Duodenal mucosa (tissue), 2 donors: Measurements from ENCODE around the gene NCOA1.

Source experiments
- H3K27ac ChIP-seq: one replicate; pipeline ENCODE4 v1.7.0; 2013; ENCODE audit warnings: low read depth, low read length
- H3K27me3 ChIP-seq, 2 donors: one replicate each; pipeline ENCODE4 v1.7.0; 2013; ENCODE audit warnings: low read length in 2 of 2, control low read depth in 1 of 2; ENCODE audit not compliant: insufficient read depth in 2 of 2, control insufficient read depth in 1 of 2
- H3K36me3 ChIP-seq, 2 donors: one replicate each; pipeline ENCODE4 v1.7.0; 2013; ENCODE audit warnings: low read length in 2 of 2, control low read depth in 1 of 2; ENCODE audit not compliant: insufficient read depth in 2 of 2, control insufficient read depth in 1 of 2
- H3K4me1 ChIP-seq, 2 donors: one replicate each; pipeline ENCODE4 v1.7.0; 2013; ENCODE audit warnings: low read length in 2 of 2, control low read depth in 1 of 2; ENCODE audit not compliant: insufficient read depth in 2 of 2, control insufficient read depth in 1 of 2
- H3K4me3 ChIP-seq, 2 donors: one replicate each; pipeline ENCODE4 v1.7.0; 2013; ENCODE audit warnings: low read length in 2 of 2, low read depth in 1 of 2
- H3K9ac ChIP-seq, 2 donors: one replicate each; pipeline ENCODE4 v1.7.0; 2013; ENCODE audit warnings: low read length in 2 of 2, low read depth in 1 of 2
- H3K9me3 ChIP-seq, 2 donors: one replicate each; pipeline ENCODE4 v1.7.0; 2013; ENCODE audit warnings: low read length in 2 of 2, control low read depth in 1 of 2; ENCODE audit not compliant: control insufficient read depth in 1 of 2

Gene NCOA1

DNA sequence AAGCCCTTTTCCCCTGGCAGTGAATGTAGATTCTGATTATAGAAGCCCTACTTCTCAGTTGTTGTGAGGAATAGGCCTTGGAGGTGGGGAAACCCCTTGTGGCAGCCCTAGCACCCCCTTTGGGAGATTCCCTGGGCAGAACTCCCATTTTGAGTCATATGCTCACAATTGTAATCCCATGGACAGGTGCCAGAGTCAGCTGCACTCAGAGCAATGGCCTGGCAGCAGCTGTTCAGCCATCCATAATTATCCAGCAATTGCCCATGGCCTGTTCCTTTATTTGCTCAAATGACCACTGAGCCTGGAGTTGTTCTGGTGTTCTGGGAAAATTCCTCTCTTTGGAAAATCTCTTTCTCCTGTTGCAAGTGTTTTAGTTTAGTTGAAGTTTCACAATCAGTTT lies 230.4 kb downstream of the NCOA1 start:
- Histone ChIP-seq H3K27me3 (no peaks in the 10 kb centered on the region), H3K9ac (no peak overlapping the region), H3K36me3 (peaks cover 0 to 7% of the 10 kb centered on the region in 2 donors), H3K27ac (no peak overlapping the region), H3K9me3 (no peaks in the 10 kb centered on the region), H3K4me1 (no peaks in the 10 kb centered on the region), H3K4me3 (no peak overlapping the region)

GRCh38 chr2:24722141-24722790 lies 231.2 kb downstream of the NCOA1 start:
- H3K27me3 ChIP-seq = no peaks in the 10 kb centered on the region
- no peak overlapping the region for H3K9ac ChIP-seq
- no peaks in the 10 kb centered on the region for H3K9me3 ChIP-seq
- peaks cover 0 to 8% of the 10 kb centered on the region in 2 donors for H3K36me3 ChIP-seq
- no peak overlapping the region for H3K4me3 ChIP-seq
- no peaks in the 10 kb centered on the region for H3K4me1 ChIP-seq
- H3K27ac ChIP-seq = no peak overlapping the region

GRCh38 chr2:24723191-24723590 lies 232.1 kb downstream of the NCOA1 start:
- no peak overlapping the region for H3K27ac ChIP-seq
- H3K27me3 ChIP-seq = no peaks in the 10 kb centered on the region
- peaks cover 0 to 12% of the 10 kb centered on the region in 2 donors for H3K36me3 ChIP-seq
- H3K9me3 ChIP-seq = no peaks in the 10 kb centered on the region
- no peak overlapping the region for H3K4me3 ChIP-seq
- no peak overlapping the region for H3K9ac ChIP-seq
- no peaks in the 10 kb centered on the region for H3K4me1 ChIP-seq

- Histone ChIP-seq H3K4me3 (no peak overlapping the region), H3K27ac (no peak overlapping the region), H3K36me3 (peaks cover 0 to 13% of the 10 kb centered on the region in 2 donors), H3K9ac (no peak overlapping the region), H3K27me3 (no peaks in the 10 kb centered on the region), H3K4me1 (no peaks in the 10 kb centered on the region), H3K9me3 (no peaks in the 10 kb centered on the region)
Measured at GRCh38 chr2:24723665-24724064, 232.6 kb downstream of the NCOA1 start.

- Histone ChIP-seq H3K4me3 (no peak overlapping the region), H3K9ac (no peak overlapping the region), H3K27ac (no peak overlapping the region), H3K4me1 (no peaks in the 10 kb centered on the region), H3K9me3 (no peaks in the 10 kb centered on the region), H3K27me3 (no peaks in the 10 kb centered on the region), H3K36me3 (peaks cover 0 to 17% of the 10 kb centered on the region in 2 donors)
Measured at GRCh38 chr2:24724111-24724775, 233.2 kb downstream of the NCOA1 start.

DNA sequence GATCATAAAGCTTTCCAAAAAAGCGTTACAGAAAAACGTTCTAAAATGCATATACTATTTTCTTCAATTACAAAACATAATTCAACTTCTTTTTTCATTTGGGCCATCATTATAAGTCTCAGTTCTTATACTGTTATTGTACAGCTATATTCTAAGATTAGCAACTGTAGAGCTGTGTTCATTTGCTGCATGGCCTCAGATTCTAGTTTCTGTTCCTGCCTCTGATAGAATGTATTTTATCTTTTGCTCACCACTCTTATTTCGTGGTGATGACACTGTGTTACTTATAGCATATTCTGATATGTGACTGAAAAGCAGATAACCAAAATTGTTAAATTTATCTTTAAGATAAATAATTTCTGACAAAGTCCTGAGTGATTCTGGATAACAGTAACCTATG lies 234.9 kb downstream of the NCOA1 start:
- Histone ChIP-seq H3K27me3 (no peaks in the 10 kb centered on the region), H3K9ac (no peak overlapping the region), H3K36me3 (peaks cover 5 to 28% of the 10 kb centered on the region in 2 donors), H3K4me1 (no peaks in the 10 kb centered on the region), H3K27ac (no peak overlapping the region), H3K9me3 (no peaks in the 10 kb centered on the region), H3K4me3 (no peak overlapping the region)

GRCh38 chr2:24730481-24730880 lies 239.4 kb downstream of the NCOA1 start:
- H3K4me3 ChIP-seq = no peak overlapping the region
- no peaks in the 10 kb centered on the region for H3K4me1 ChIP-seq
- H3K36me3 ChIP-seq = peaks cover 11 to 33% of the 10 kb centered on the region in 2 donors
- no peaks in the 10 kb centered on the region for H3K27me3 ChIP-seq
- no peak overlapping the region for H3K9ac ChIP-seq
- no peaks in the 10 kb centered on the region for H3K9me3 ChIP-seq
- no peak overlapping the region for H3K27ac ChIP-seq

GRCh38 chr2:24731040-24731439 lies 240.0 kb downstream of the NCOA1 start:
- Histone ChIP-seq H3K27me3 (no peaks in the 10 kb centered on the region), H3K4me1 (no peaks in the 10 kb centered on the region), H3K9me3 (no peaks in the 10 kb centered on the region), H3K4me3 (no peak overlapping the region), H3K9ac (no peak overlapping the region), H3K27ac (no peak overlapping the region), H3K36me3 (peaks cover 11 to 36% of the 10 kb centered on the region in 2 donors)

DNA sequence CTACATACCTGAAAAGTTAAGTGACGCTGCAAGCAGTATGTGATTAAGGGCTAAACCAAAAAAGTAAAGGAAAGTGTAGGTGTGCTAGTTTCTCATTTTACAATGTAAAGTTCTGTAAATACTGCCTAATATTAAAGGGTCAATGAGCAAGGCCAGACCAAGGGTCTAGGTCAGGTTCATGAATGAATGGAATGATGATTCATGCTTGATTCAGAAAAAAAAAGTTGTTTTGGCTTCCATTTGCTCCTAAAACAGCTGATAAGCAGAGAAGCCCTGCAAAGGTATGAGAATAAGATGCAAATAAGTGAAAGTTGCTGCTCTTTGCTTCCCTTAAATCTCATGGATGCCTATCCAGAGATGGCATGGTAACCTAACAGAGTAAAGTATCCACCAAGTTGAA lies 240.9 kb downstream of the NCOA1 start:
- Histone ChIP-seq H3K27me3 (no peaks in the 10 kb centered on the region), H3K4me3 (no peak overlapping the region), H3K9ac (no peak overlapping the region), H3K27ac (no peak overlapping the region), H3K36me3 (peaks cover 11 to 36% of the 10 kb centered on the region in 2 donors), H3K4me1 (no peaks in the 10 kb centered on the region), H3K9me3 (no peaks in the 10 kb centered on the region)

- Histone ChIP-seq H3K9ac (no peak overlapping the region), H3K27me3 (no peaks in the 10 kb centered on the region), H3K36me3 (peaks cover 7 to 17% of the 10 kb centered on the region in 2 donors), H3K4me1 (no peaks in the 10 kb centered on the region), H3K4me3 (no peak overlapping the region), H3K9me3 (no peaks in the 10 kb centered on the region), H3K27ac (no peak overlapping the region)
Measured at GRCh38 chr2:24734741-24735140, 243.7 kb downstream of the NCOA1 start.
